ENCODE results near the gene HSPBP1. TPM values are rescaled to one million over a fixed set of nuclear protein-coding genes. Genes with fewer than 3 reads are reported as not detected.
"Not testable (repeated sequence)": the region's sequence is repeated elsewhere in the genome, so short reads cannot be mapped to it uniquely, and the experiment has no call there.

The HSPBP1 gene, protein sequence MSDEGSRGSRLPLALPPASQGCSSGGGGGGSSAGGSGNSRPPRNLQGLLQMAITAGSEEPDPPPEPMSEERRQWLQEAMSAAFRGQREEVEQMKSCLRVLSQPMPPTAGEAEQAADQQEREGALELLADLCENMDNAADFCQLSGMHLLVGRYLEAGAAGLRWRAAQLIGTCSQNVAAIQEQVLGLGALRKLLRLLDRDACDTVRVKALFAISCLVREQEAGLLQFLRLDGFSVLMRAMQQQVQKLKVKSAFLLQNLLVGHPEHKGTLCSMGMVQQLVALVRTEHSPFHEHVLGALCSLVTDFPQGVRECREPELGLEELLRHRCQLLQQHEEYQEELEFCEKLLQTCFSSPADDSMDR
- 10 to 100 TPM; 21.9 to 39.9 (median 35.0) TPM for polyA plus RNA-seq

DNA sequence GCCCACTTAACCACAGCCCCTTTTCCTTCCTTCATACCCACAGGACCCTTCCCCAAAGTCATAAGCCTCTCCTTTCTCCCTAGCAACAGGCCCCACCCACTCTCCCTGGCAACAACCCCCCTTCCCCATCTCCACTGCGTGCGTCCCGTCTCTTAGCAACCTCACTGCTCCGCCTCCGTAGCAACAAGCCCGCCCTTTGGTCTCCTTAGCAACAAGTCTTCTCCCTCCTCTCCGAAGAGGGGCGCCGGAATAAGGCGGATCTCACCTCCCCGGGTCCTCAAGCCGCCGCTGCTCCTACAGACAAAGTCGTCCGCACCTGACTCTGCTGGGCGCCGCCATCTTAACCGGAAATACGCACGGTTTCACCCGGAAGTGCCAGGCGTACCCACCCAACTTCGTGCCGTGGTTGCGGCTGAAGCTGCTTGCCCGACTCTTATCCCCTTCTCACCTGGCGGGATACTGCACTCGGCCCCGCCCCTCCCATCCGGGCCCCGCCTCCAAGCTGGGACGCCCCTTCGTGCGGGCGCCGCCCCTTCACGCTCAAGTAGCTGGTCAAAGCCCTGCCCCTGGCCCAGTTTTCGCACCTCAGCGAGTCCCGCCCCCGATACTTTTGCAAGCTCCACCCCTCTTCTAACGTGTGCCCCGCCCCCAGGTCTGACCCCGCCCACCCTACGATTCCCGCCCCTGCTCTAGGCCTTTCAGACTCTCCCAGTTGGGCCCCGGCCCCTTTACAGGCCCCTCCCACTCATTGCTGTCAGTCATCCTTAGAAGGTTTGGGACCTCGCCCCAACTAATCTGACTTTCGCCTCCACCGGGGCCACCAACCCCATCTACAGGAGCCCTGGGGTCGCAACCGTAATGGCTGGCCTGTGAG, at the start of gene HSPBP1:
Gene HSPBP1 (minus strand): TSS at position 341 of the 874 bp plus-strand sequence. CDS start 502 bp downstream, outside the sequence.
- WGBS, 3 donors = 3 to 4% (median 3%) methylated on average over 52 of the region's 52 CpGs
- no peak within 1 kb of the TSS for H3K27ac ChIP-seq (ENCODE audit: low read depth, low read length)

DNA sequence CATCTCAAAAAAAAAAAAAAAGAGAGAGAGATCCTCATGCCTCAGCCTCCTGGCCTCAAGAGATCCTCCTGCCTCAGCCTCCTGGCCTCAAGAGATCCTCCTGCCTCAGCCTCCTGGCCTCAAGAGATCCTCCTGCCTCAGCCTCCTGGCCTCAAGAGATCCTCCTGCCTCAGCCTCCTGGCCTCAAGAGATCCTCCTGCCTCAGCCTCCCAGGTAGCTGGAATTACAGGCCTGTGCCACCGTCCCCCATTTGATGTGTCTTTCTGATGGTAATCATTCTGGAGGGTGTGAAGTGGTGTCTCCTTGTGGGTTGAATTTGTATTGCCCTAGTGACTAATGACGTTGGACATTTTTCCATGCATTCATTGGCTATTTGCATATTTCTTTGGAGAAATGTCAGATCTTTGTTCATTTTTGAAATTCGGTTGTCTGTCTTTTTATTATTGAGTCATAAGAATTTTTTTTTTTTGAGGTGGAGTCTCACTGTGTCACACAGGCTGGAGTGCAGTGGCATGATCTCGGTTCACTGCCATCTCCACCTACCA, 48.9 kb upstream of the HSPBP1 start:
- not testable (repeated sequence) for H3K27ac ChIP-seq (ENCODE audit: low read depth, low read length)
- WGBS, 3 donors = 65 to 77% (median 77%) methylated on average over 4 of the region's 4 CpGs

DNA sequence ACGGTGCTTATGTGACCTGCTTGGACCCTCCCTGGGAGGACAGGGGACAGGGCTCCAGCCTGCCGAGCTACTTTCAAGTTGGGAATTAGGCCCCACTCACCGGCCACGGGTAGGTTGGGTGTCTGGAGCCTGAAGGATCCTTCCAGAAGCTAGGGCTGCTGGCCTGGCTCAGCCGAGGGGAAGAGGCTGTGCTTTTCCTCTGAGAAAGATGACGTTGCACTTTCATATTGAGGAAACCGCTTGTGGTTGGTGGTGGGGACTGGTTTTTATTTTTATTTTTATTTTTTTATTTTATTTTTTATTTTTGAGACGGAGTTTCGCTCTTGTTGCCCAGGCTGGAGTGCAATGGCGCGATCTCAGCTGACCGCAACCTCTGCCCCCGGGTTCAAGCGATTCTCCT, 45.3 kb upstream of the HSPBP1 start, which contains the start of gene TMEM150B:
Gene TMEM150B (minus strand): TSS at position 170 of the 400 bp plus-strand sequence. CDS start 4,305 bp downstream, outside the sequence.
- WGBS, 3 donors = 56 to 75% (median 58%) methylated on average over 14 of the region's 14 CpGs
- no peak within 1 kb of the TSS for H3K27ac ChIP-seq (ENCODE audit: low read depth, low read length)

DNA sequence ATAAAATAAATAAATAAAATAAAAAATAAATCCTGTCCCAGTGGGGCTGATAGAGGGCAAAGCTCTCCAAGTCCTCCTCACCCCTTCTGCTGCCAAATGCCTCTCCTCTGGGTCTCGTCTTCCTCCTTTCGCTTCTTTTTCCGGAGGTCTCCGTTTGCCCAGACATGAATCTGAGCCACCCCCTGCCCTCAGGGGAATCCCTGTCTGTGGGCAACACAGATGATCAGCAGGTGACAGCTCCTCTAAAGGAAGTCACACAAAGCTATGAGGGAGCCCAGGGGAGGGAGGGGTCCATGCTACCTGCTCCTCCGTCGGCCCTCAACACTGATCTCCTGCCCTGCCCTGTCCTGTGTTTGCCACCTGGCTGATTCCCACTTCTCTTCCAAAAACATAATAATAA, 44.8 kb upstream of the HSPBP1 start:
- WGBS, 3 donors = 74 to 84% (median 81%) methylated on average over 6 of the region's 6 CpGs
- no peak overlapping the region for H3K27ac ChIP-seq (ENCODE audit: low read depth, low read length)

DNA sequence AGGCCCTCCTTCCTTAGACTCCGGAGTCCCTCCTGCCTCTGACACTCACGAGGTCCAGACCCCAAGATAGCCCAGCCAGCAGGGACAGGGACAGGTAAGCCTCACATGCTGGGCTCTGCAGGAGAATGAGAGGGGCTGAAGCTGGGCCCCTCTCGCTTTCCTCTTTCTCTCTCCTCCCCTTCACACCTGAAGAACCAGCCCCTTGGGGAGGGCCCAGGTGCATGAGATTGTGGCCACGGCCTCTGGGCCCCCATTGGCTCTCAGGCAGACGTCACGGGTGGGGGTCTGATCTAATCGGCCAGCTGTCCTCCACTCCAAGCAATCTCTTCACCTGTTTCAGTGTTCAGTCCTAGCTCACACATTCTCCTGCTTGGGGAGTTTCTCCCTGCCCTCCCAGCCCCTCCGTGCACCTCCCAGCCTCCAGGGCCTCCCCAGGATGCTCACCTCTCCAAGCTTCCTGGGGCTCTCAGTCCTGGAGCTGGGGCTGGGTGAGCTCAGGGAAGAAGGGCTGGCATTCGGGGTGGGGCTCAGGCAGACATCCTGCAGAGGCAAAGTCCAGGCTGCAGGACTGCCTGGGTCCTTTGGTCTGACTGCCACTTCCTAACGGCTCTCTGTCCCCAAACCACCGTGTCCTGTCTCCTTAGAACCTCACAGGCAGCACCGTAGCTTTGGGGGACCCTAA, 42.4 kb upstream of the HSPBP1 start:
- 54 to 56% (median 55%) methylated on average over 12 of the region's 12 CpGs for WGBS, 3 donors
- H3K27ac ChIP-seq (ENCODE audit: low read depth, low read length) = no peak overlapping the region

DNA sequence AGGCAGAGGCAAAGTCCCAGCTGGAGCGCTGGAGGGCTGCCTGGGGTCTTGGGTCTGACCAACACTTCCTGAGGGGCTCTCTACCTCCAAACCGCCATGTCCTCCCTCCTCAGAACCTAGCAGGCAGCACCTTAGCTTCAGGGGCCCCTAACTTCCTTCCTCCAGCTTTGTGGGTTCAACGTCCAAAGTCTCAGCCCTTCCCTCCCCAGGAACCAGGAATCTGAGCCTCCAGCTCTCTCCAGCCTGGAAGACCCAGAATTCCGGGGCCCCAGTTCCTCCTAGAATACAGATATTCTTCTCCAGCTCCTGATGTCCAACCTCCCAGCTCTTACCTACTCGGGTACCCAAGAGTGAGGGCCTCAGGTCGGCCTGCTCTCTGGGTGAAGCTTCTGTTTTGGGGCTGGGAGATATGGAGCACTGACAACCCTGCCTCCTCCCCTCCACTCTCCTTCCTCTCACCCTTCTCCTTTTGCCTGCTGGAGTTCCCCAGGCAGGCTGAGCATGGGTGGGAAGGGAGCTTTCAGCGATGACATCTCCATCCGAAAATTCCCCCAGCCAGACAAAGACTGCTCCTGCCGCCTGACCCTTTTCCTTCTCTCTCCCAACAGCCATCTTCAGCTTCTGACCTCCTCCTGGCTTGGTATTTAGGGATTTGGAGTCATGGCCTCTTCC, 41.7 kb upstream of the HSPBP1 start:
- WGBS, 3 donors = 53 to 72% (median 62%) methylated on average over 9 of the region's 9 CpGs
- no peak overlapping the region for H3K27ac ChIP-seq (ENCODE audit: low read depth, low read length)

DNA sequence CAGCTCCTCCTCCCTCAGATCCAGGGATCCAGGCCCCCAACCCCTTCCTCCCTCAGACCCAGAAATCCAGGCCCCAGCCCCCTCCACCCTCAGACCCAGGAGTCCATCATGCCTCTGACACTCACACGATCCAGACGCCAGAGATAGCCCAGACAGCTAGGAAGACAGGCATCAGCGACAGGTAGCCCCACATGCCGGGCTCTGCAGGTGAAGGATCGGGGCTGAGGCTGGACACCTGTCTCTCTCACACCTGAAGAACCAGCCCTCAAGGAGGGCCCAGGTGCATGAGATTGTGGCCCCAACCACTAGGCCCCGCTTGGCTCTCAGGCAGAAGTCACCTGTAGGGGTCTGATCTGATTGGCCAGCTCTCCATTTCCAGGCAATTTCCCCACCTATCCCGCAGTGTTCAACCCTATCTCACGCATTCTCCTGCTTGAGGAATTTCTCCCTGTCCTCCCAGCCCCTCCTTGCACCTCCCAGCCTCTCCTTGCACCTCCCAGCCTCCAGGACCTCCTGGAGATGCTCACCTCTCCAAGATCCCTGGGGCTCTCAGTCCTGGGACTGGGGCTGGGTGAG, 41.0 kb upstream of the HSPBP1 start:
- 82 to 94% (median 86%) methylated on average over 8 of the region's 8 CpGs for WGBS, 3 donors
- H3K27ac ChIP-seq (ENCODE audit: low read depth, low read length) = no peak overlapping the region

DNA sequence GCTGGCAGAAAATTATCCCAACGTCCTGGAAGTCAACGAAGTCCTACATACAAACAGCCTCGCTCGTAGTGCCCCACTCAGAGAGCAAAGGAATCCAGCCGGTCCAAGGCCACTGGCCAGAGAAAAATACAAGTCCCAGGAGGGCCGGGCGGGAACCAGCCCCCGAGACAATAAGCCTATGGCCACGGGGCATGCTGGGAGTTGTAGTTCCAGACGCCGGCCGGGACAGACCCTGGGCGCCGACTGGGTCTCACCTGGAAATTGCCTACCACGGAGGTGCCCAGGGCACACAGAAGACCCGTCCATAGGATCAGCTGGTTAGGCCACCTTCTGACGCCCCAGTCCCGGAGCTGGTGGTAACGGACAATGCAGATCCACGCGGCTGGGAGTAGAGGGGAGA, 39.9 kb upstream of the HSPBP1 start:
- WGBS, 3 donors = 16 to 32% (median 23%) methylated on average over 21 of the region's 21 CpGs
- no peak overlapping the region for H3K27ac ChIP-seq (ENCODE audit: low read depth, low read length)

DNA sequence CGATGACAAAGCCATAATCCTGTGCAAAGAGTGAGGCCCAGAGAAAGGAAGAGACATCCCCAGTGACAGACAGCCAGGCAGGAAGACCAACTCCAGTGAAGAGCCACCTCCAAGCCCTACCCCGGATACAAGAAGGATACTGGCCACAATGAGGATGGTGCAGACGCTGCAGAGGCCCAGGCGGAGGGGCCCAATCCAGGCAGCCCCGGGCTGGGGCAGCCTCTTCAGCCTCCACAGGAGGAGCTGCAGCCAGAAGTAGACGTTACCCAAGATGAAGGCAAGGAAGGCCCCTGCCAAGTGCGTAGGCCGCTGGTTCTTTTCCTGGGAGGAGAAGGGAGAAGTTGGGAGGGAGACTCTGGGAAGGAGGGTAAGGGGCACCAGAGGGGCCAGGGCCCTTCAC, 36.7 kb upstream of the HSPBP1 start:
- H3K27ac ChIP-seq (ENCODE audit: low read depth, low read length) = no peak overlapping the region
- 80 to 83% (median 81%) methylated on average over 6 to 8 of the region's 8 CpGs for WGBS, 3 donors

DNA sequence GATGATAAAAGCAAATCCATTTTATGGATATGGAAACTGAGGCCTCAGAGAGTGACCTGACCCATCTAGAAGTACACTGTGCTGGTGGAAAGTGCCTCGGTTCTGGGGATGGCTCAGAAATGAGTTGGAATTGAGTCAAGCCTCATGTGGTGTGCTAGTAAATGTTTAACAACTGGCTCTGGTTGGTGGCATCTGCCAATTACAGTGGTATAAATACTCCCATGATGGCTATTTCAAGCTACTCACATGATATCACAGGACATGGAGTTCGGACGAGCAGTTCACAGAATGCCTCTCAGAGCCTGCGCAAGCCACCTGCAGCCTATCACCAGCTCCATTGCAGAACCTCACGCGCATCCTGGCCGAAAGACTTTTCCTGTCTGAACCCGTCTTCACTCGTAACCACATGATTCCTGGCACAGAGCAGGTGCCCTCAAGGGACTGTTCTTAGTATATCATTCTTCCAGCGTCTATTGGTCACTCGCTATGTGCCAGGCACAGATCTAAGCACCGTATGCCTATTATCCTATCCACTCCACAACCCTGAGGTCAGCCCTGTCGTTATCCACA, 36.1 kb upstream of the HSPBP1 start:
- 81 to 82% (median 82%) methylated on average over 13 of the region's 13 CpGs for WGBS, 3 donors

DNA sequence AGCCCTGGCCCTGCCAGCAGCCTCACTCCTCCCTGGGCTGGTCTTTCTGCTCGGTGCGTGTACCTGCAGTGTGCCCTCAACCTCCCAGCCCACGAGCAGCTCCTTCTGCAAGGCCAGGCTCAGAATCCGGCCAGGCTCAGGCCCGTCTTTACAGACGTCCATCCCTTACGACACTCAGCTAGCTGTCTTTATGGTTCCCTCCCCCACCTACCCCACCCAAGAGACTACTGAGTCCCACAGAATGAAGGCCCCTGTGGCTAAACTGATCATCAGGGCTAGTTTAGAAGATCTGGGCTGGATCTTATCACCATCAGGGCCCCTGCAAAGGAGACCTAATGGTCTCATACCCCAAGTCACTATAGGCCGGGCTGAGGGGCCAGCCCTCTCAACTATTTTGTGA, 34.5 kb upstream of the HSPBP1 start:
- no peak overlapping the region for H3K27ac ChIP-seq (ENCODE audit: low read depth, low read length)
- 86 to 90% (median 88%) methylated on average over 8 of the region's 8 CpGs for WGBS, 3 donors

More for the DNA sequence above, 36.1 kb upstream of the HSPBP1 start:
- H3K27ac ChIP-seq (ENCODE audit: low read depth, low read length) = no peak overlapping the region

DNA sequence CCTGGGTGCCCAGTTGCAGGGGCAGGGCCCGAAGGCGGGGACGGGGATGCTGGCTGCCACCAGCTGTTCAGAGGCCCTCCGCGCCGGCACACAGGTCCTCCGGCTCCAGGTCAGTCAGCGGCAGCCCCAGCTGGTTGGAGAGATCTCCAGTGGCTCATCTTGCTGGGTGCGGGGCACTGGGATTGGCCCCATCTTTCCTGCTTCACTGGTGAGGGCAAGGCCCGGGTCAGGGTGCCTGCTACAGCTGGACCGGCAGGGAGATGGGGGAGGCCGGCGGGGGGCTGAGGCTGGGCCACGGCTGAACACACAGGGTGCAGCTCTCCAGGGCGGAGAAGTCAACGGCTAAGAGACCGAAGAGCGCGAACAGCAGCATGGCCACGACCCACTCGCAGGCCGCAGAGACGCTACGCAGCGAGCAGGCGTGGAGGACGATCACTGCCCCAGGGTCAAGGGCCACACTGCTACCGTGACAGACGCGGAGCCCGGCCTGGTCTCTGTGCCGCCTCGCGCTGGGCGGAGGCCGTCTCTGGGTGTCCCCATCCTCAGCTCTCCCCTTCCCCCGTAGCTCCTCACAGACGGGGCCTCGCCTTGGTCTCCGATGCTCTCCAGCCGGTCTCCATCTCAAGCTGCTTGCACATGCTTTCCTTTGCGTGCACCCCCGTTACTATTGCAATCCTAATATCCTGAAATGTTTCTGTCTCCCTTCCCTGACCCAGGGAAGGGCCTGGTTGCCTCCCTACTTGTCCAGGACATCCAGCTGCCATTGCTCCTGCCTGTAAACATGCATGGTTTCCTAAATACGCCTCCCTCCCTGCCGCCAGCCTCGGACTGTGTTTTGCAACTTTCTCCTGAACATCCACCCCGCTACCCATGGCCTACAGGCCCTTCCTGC, 33.0 kb upstream of the HSPBP1 start:
- 80 to 88% (median 81%) methylated on average over 43 to 47 of the region's 47 CpGs for WGBS, 3 donors
- no peak overlapping the region for H3K27ac ChIP-seq (ENCODE audit: low read depth, low read length)

DNA sequence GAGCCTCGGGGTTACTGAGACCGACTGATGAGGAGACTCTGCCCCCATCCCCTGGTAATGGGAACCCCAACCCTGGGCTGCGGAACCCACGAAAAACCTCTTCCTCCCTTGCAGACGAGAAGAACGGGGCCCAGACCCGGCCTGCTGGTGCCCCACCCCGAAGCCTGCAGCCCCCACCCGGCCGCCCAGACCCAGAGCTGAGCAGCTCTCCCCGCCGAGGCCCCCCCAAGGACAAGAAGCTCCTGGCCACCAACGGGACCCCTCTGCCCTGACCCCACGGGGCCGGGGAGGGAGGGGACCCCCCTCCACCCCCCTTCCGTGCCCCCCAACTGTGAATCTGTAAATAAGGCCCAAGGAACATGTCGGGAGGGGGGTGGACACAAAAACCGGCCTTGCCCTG, 31.9 kb upstream of the HSPBP1 start:
- WGBS, 3 donors = 81 to 89% (median 89%) methylated on average over 17 to 18 of the region's 18 CpGs
- H3K27ac ChIP-seq (ENCODE audit: low read depth, low read length) = no peak overlapping the region

DNA sequence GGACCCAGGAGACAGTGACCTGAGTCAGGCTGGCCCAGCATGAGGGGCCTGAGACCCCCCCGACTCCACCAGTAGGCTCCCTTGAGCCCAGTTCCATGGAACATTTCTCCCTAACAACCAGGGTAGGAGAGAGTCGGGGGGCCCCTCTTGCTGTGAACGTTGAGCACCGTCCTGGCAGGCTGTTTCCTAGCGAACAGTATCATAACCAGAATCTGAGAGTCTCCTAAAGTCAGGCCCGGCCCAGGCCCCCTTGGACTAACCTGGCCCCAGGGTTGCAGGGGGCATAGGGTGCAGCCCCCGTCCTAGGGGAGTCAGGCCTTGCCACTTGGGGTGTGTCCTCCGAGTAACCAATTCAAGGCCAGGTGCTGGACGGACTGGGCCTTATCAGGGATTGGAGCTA, 31.5 kb upstream of the HSPBP1 start:
- WGBS, 3 donors = 76 to 90% (median 89%) methylated on average over 9 of the region's 9 CpGs
- no peak overlapping the region for H3K27ac ChIP-seq (ENCODE audit: low read depth, low read length)

DNA sequence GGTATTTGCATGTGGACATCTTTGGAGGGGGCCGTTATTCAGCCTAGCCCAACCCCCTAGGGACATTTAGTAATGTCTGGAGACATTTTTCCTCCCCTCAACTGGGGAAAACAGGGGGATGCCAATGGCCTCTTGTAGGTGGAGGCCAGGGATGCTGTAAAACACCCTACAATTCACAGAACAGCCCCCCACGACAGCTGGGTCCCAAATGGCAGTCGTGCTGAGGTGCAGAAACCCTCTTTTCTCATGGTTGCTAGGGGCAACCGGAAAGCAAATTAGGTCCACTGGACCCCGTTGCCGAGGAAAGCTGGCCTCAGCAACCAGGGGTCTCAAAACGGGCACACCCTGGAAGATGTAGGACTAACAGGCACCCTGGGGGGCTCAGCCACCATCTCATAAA, 30.6 kb upstream of the HSPBP1 start:
- WGBS, 3 donors = 77 to 82% (median 82%) methylated on average over 7 of the region's 7 CpGs
- no peak overlapping the region for H3K27ac ChIP-seq (ENCODE audit: low read depth, low read length)

DNA sequence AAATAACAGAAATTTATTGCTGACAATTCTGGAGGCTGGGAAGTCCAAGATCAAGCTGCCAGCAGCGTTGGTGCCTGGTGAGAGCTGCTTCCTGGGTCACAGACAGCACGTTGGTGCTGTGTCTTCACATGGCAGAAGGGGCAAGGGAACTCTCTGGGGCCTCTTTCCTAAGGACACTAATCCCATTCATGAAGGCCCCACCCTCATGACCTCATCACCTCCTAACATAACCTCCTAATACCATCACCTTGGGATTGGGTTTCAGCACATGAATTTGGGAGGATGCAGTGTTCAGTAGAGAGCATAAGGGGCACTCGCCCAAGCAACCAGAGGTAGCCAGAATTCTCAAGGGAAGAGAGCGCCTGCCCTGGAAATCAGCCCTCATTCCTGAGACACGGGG, 29.5 kb upstream of the HSPBP1 start:
- H3K27ac ChIP-seq (ENCODE audit: low read depth, low read length) = no peak overlapping the region
- WGBS, 3 donors = 87 to 94% (median 88%) methylated on average over 5 of the region's 5 CpGs

Measured in adipose tissue (tissue), 3 donors.